NCI-H2107 treated with DMSO at 0.1 percent for 48 hours (cell line): Measurements from ENCODE around the gene CYTH4.

Source experiments
- DNase-seq: peaks from one replicate; lab custom pipeline; 2025; ENCODE audit not compliant: unreplicated experiment; lab: John Stamatoyannopoulos, UW

Gene CYTH4

DNA sequence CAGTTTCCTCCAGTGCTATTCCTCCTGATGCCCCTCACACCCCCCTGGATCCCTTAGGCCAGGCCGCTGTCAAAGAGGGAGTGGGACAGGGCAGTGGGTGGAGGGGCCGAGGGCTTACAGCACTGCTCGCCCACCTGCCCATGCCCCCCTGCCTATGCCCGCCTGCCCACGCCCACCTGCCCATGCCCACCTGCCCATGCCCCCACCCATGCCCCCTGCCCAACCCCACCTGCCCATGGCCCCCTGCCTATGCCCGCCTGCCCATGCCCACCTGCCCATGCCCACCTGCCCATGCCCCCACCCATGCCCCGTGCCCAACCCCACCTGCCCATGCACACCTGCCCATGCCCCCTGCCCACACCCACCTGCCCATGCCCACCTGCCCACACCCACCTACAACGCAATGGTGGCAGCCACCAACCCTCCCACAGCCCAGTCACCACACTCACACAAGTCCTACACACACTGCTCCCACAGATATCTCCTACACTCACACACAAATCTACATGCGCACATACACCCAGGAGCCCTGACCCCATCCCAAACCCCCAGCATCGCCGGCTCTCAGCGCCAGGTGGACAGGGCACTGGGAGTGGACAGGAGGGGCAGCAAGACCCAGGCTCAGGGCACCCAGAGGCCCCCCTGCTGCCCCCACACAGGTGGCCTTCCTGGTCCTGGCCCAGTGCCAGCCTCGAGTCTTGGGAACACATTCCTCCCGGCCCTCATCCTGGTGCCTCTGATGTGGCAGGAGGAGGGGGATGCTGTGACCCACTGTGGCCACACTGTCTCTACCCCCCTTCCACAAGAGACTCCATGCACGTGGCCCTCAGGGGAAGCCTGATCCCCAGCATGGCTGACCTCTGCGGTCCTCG is 61.8 kb downstream of the CYTH4 start:
- no peak for DNase-seq

DNA sequence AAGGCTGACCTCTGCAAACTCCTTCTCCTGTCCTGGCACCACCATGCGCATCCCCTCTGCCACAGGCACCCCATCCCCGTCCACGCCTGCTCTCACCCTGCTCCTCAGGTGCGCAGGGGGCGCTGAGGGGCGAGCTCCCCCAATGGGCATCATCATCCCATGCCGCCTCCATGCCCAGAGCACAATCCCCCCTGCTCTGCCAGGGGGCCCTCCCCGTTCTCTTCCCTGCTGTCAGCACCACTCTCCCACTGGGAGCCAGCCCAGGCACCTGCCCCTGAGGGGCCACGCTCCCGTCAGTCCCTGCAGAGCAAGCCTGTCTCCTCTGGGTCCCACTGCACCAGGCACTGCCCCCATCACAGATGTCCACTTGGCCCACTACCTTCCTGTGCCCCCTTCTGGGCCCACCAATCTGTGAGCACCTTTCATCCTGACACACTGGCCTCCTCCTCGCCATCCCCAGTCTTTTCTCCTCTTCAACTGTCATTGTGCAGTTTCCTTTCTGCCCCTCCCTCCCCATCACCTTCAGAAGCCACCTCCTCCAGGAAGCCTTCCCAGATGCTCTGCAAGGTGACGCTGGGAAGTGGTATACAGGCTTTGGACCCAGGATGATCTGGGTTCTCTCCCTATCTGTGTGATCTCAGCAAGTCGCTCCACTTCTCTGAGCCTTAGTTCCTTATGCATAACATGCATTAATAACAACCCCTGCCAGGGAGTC is 62.6 kb downstream of the CYTH4 start:
- no peak for DNase-seq

DNA sequence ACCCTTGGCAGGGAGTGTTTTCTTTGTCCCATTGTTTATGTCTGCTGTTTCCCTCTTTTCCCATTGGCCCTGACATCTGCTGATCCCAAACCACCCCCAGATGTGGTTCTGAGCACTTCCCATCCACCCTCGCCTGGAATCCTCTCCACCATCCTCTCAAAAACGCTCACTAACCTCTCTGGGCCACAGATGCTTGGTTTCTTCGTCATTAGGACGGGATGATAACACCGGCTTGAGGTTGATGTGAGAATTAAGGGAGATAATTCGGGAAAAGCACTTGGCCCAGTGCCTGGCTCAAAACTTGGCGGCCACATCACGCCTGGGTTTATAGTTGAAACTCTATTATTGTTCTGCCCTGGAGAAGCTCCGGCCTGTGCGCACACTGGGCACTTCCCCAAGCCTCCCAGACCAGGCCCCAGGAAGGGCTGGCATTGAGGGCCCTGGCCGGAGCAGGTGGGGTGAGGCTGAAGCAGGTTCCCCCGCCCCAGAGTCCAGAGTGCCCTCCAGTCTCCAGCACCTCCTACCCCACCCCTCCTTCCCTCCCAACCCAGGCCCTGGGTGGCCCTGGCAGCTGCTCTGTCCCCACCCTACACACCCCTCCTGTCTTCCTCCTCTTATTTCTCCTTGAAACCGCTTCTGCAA is 63.7 kb downstream of the CYTH4 start:
- peak; percentile 18 for DNase-seq

DNA sequence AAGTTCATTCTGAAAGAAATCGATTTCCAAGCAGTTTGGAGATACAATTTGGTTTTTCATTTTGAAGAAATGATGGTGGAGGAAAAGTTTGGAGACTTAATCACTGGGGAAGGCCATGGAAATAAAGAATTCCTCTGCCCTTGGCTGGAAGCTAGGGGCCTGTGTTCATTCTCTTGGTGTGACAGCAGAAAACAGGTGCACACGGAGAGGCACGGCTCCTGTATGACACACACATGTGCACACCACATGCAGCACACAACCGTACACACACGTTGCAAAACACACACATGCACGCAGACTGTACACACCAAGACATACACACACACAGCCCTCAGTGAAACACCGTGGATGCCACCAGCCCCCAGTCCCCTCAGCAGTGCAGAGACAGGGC is 64.2 kb downstream of the CYTH4 start:
- DNase-seq: no peak

DNA sequence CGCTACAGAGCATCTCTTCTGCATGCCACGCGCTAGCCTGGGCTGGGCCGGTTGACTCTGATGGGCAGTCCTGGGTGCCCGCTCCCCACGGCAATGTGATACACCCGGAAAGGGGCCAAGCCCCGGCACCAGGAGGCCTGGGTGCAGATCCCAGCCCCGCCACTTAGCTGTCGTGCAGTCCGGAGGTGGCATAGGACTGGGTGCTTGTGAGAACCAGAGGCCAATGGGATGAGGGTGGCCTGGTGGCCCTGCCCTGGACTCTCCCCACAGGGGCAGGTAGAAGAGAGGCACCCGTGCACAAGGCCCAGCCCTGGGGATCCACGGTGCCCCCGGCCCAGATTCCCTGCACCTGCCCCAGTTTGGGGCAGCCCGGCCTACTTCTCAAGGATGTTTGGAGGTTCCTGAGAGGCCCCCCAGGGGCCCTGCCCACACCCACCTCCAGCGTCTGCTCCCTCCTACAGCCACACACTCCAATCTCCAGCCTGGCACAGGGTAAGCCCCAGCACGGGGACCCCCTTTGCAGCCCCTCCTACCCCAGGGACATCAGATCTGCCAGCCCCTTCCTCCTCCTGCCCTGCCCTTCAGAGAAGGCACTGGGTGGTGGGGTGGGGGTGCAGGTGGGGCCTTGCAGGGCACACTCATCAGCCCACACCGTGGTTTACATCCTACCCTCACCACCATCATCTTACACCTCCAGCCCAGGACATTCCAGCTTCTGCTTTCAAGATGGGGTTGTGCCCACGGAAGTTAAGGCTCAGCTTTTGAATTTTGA is 66.9 kb downstream of the CYTH4 start:
- no peak for DNase-seq

DNA sequence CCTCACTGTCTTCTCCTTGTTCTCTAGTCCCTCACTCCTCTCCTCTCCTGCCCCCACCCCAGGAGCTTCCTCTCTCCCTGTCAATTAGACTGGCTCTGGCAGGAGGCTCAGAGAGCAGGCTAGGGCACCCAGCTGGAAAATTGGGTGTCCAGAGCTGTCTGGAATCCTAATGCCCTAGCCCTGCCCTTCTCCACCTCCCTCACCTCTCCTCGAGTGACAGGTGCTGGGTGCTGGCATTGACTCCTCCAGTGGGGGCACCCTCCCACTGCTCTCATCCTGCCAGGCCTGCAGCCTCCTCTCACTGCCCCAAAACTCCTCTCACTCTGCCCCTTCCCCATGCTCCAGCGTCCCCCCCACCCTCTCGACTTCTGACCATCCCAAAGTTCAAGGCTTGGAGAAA is 68.9 kb downstream of the CYTH4 start:
- DNase-seq: no peak

DNA sequence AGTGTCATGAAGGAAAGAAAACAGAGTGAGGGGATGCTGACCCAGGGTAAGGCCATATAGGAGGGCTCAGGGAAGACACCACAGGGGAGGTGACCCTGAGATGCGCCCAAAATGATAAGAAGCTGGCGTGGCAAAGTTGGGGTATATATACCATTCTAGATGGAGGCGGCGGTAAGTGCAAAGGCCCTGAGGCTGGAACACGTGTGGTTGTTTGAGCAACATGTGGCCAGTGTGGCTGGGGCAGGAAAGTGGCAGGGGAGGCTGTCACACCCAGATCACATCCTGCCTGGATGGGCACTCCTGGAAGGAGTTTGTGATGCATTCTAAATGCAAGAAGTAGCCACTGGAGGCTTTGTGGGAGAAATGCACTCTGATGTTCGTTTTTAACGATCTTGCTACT is 70.2 kb downstream of the CYTH4 start:
- DNase-seq: no peak

DNA sequence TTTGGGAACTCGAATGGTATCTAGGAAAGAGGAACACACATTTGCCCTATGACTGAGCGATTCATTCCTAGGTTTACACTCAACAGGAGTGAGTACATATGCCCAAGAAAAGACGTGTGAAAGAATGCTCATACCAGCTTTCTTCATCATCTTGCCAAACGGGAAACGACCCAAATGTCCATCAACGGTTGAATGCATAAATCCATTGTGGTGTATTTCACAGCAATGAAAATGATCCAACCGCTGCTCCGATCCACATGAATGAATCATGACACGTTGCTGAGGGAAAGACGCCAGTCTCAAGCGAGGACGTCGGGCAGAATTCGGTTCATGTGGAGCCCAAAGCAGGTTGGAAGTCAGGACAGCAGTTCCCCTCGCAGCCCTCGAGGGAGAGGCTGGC is 71.5 kb downstream of the CYTH4 start:
- no peak for DNase-seq

DNA sequence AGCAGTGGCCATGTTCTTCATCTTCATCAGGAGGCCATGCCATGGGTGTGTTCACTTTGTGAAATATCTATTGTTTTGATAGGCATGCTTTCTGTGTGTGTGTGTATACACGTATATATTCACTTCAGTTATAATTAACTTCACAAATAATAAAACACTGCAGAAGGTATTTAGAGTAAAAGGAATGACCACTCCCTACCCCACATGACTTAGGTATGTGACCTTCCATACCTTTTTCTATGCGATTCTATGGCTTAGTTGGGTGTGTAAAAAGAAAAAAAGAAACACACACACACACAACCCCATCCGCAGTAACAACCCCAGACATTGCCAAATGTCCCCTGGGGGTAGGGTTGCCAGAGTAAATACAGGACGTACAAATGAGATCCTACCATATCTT is 72.0 kb downstream of the CYTH4 start:
- no peak for DNase-seq

DNA sequence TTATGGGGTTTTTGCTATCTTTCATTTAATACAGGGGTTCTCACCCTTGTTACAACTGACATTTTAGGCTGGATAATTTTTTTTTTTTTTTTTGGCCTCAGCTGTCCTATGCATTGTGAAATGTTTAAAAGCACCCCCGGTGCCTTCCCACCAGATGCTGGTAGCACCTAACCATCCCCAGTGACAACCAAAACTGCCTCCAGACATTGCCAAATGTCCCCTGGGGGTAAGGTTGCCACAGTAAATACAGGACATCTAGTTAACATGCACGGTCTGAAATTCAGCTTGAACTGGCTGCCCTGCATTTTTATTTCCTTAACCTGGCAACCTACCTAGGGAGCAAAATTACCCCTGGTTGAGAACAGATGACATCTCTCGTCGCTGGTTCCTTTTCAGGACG is 72.4 kb downstream of the CYTH4 start:
- no peak for DNase-seq

DNA sequence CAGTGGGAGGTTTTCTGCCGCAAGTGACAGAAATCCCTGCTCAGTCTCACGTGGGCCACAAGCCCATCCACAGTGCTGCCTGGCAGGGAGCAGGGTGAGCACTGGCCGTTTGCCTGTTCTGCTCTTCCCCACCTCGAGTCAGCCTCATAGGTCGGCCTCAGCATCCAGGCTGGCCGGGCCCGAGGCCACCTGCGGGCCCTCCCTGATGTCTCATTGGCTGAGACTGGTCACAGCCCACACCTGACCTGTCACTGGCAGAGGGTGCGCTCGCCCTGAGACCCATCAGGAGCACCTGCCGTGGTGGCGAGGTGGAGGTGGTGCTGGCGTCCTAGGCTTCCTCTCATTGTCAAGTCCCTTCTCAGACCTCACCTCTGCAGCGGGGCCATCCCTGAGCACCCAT is 72.9 kb downstream of the CYTH4 start:
- DNase-seq: peak; percentile 51

DNA sequence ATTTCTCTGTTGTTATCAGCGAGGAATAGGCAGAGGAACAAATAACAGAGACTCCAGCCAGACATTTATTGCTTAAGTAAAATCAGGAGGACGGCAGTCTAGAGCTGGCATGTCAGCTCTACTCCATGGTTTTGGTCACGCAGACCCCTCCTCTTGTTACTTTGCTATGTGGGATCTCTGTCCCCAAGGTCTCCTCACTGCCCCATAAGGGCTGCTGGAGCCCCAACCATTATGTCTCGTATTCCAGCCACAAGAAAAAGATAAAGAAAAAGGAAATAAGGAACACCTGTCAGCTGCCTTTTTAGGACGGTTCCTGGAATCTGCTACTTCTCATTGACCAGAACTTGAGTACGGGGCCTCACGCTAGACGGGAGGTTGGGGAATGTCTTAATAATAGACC is 74.6 kb downstream of the CYTH4 start:
- DNase-seq: no peak

DNA sequence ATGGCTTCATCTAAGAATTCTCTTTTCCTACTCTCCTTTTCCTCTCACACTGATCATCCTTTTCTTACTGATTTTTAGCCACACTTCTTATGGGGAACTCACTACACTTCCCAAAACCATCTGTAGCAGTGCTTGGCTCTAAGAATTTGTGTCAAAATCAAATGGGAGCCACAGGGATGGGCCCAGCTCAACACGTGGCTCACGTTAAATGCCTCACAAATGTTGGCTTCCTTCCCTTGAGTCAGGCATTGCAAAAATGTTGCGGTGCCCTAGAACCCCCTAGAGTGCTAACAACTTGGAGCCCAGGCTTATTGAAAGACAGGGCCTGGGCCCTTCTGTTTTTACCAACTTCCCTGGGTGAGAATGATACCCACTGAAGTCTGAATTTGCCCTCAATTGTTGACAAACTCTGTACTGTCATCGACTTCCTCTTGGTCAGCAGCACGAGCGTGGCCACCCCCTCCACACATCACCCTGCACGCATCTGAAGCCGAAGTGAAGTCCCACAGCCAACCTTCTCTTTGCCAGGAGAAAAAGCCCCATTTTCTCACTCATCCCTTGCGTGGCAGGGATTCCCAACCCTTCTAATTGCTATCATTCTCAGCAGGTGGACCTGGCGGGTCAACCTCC is 75.3 kb downstream of the CYTH4 start:
- DNase-seq: no peak

DNA sequence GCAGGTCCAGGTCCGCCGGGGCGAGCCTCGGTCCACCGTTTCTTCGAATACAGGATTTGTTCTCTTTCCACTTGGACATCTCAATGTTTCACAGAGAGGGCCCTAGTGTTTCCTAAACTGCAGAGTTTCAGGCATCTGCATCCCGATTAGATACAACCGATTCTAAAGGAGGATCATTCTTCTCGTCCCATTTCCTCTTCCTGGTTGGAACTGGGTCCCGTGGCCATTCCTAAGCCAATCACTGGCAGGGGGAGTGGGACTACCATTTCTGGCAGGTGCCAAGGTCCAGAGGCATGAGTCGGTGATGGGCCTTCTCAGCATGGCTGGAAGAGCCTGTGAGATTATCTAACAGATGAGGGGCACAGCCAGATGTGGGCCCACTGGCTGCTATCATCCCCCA is 76.1 kb downstream of the CYTH4 start:
- DNase-seq: no peak

DNA sequence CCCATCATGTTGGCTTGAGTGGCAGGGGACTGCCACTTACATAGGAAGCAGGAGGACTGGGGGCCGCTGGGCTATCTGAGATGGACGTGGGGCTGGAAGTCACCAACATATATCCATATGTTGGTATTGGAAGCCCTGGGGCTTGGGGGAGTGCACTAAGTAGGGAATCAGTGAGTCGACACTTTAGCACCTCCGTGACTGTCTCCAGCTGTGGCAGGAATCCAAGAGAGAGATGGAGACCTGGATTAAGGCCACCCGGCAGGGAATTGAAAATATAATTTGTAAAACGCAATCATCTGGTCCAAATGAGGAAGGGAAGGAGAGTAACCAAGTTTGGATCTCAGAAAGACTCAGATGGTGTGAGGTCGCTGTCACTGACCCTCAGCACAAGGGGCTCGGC is 76.6 kb downstream of the CYTH4 start:
- no peak for DNase-seq

DNA sequence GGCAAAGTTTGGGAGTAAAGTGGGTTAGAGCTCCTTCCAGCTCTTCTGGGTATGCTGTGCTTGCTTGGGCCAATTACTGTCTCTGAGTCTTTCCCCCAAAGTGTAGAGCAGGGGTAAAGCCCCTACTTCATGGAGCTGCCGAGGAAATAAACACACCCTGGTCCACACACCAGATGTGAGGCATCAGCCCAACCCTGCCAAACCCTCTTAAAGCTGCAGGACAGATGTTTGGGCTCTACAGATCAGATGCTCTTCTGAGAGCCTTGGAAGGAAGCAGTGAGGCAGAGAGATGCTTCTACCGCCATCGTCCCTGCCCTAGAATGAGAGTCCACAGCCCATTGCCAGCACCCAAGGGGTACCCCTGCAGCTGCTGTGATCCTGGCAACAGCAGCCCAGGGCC is 80.3 kb downstream of the CYTH4 start:
- DNase-seq: no peak

DNA sequence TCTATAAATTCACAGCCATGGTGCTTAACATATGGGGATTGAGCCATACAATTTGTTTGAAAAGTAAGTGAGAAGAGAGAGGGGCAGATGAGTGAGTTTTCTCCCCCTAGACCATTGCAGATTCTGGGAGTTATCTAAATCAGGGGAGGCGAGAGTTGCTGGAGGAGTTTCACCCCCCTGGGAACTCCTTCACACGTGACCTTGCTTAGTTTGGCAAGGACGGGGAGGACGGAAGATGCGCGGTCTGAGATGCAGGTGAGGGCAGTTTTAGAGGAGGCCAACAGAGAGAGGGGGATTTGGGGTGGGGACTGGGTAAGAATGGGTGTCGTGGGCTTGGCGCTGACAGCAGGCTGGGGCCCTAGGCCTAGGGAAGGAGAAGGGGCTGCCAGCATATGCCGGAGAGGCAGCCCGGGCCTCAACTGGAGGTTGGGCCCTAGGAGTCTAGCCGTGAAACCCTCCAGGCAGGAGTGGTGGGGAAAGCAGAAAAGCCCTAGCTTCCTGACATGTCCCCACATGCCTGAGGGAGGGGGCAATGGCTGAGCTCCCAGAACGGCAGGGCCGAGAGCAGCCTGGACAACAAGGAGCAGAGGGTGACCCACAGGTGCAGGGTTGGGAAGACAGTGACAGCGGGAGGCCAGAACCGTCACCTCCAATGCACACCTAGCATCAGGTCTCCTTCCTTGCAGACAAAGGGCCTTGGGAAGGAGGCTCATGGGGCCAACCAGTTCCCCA is 81.1 kb downstream of the CYTH4 start:
- DNase-seq: no peak
